SK-N-SH (cell line): ENCODE data around the gene MEGF6. TPM values are rescaled to one million over a fixed set of nuclear protein-coding genes. Genes with fewer than 3 reads are reported as not detected.

Source experiments
- CTCF ChIA-PET: fragments of 300-600, 350-600 bp; formaldehyde crosslinking; extraction: SDS; loops from one replicate; lab custom pipeline; 2021; lab: Yijun Ruan, JAX
- POLR2A ChIA-PET: fragments of 350-600 bp; sonication (Branson Sonifier 250); formaldehyde crosslinking; extraction: SDS; loops from one replicate; lab custom pipeline; 2020; ENCODE audit warnings: antibody characterized with exemption, inconsistent platforms; lab: Yijun Ruan, JAX
- DNase-seq: peaks from one replicate; pipeline ENCODE4 v3.0.0; 2012
- H2AFZ ChIP-seq: fragments of 200-600 bp; sonication (generic); 2 replicates; pipeline ENCODE4 v1.8.1; 2016; ENCODE audit warnings: antibody characterized with exemption, mild to moderate bottlenecking, low read depth
- H3F3A ChIP-seq: fragments of 200-600 bp; sonication (generic); replicated peaks from 2 replicates; pipeline ENCODE3; 2016; ENCODE audit warnings: antibody characterized with exemption, mild to moderate bottlenecking; ENCODE audit not compliant: insufficient read depth
- H3K27ac ChIP-seq, 2 experiments: fragments of 200-500 bp in 1 of 2; fragments of 200-600 bp in 1 of 2; sonication (Bioruptor generic) in 1 of 2; sonication (generic), shearing (Covaris generic) in 1 of 2; 2 replicates each; pipeline versions ENCODE4 v1.5.1 to v1.6.1; 2014 to 2016; ENCODE audit warnings: low read depth in 2 of 2, inconsistent platforms in 1 of 2, low read length in 1 of 2, mild to moderate bottlenecking in 1 of 2, mixed read lengths in 1 of 2
- H3K27me3 ChIP-seq: fragments of 200-600 bp; sonication (generic), shearing (Covaris generic); 2 replicates; pipeline ENCODE4 v1.6.1; 2016; ENCODE audit warnings: mixed run types; ENCODE audit not compliant: insufficient read depth
- H3K36me3 ChIP-seq, 2 experiments: fragments of 200-500 bp in 1 of 2; fragments of 200-600 bp in 1 of 2; sonication (Bioruptor generic) in 1 of 2; sonication (generic) in 1 of 2; replicated peaks in 1 of 2; 2 replicates each; pipeline versions ENCODE3 to v1.5.1; 2014 to 2016; ENCODE audit warnings: low read length in 1 of 2, mild to moderate bottlenecking in 1 of 2; ENCODE audit not compliant: insufficient read depth in 2 of 2, control insufficient read depth in 1 of 2
- H3K4me1 ChIP-seq, 2 experiments: fragments of 200-500 bp in 1 of 2; fragments of 200-600 bp in 1 of 2; sonication (Bioruptor generic) in 1 of 2; sonication (generic), shearing (Covaris generic) in 1 of 2; 2 replicates each; pipeline versions ENCODE4 v1.5.1 to v1.6.1; 2014 to 2016; ENCODE audit warnings: low read depth in 1 of 2, low read length in 1 of 2, mixed run types in 1 of 2; ENCODE audit not compliant: insufficient read depth in 2 of 2, control insufficient read depth in 1 of 2
- H3K4me2 ChIP-seq: fragments of 200-600 bp; sonication (generic), shearing (Covaris generic); 2 replicates; pipeline ENCODE4 v1.6.1; 2017; ENCODE audit warnings: mixed run types
- H3K4me3 ChIP-seq, 2 experiments: fragments of 200-500 bp in 1 of 2; fragments of 200-600 bp in 1 of 2; sonication (Bioruptor generic) in 1 of 2; sonication (generic), shearing (Covaris generic) in 1 of 2; 2 replicates each; pipeline versions ENCODE4 v1.5.1 to v1.8.1; 2014 to 2016; ENCODE audit warnings: low read depth in 2 of 2, inconsistent platforms in 1 of 2, low read length in 1 of 2, mild to moderate bottlenecking in 1 of 2, mixed read lengths in 1 of 2, moderate library complexity in 1 of 2
- H3K79me2 ChIP-seq: fragments of 200-600 bp; sonication (generic); 2 replicates; pipeline ENCODE4 v1.8.1; 2017; ENCODE audit warnings: mild to moderate bottlenecking; ENCODE audit not compliant: insufficient read depth
- H3K9ac ChIP-seq: fragments of 200-600 bp; sonication (generic); 2 replicates; pipeline ENCODE4 v1.6.1; 2017; ENCODE audit warnings: mixed run types
- H3K9me2 ChIP-seq: fragments of 200-600 bp; sonication (generic); 2 replicates; pipeline ENCODE4 v1.6.1; 2017; ENCODE audit warnings: mixed run types
- H3K9me3 ChIP-seq: fragments of 200-600 bp; sonication (generic); 2 replicates; pipeline ENCODE4 v1.6.1; 2017; ENCODE audit warnings: mixed run types, mild to moderate bottlenecking, moderate library complexity
- H4K20me1 ChIP-seq: fragments of 200-600 bp; sonication (generic); 2 replicates; pipeline ENCODE4 v1.6.1; 2017; ENCODE audit warnings: mild to moderate bottlenecking, mixed run types; ENCODE audit not compliant: insufficient read depth
- CHD2 ChIP-seq: fragments of 150-350 bp; IDR thresholded peaks from 2 replicates; pipeline ENCODE4 v1.6.1; 2018; ENCODE audit warnings: low read length; ENCODE audit not compliant: partially characterized antibody
- CTCF ChIP-seq: fragments of 200-600 bp; sonication (generic); IDR thresholded peaks from 2 replicates; pipeline ENCODE4 v1.6.1; 2017; ENCODE audit warnings: antibody characterized with exemption, mild to moderate bottlenecking, moderate library complexity
- ELF1 ChIP-seq: IDR thresholded peaks from 2 replicates; pipeline ENCODE4 v1.4.0; 2012
- EZH2phosphoT487 ChIP-seq: fragments of 200-600 bp; sonication (generic); IDR thresholded peaks from 2 replicates; pipeline ENCODE4 v1.6.1; 2017; ENCODE audit warnings: low read depth, mixed run types, mild to moderate bottlenecking, antibody characterized with exemption, moderate library complexity, borderline replicate concordance
- FOSL2 ChIP-seq: IDR thresholded peaks from 2 replicates; pipeline ENCODE4 v1.4.0; 2012; ENCODE audit warnings: low read depth, mild to moderate bottlenecking, moderate library complexity, borderline replicate concordance
- FOXJ3 ChIP-seq: sonication (generic); formaldehyde crosslinking; IDR thresholded peaks from 2 replicates; pipeline ENCODE4 v1.5.1; 2020; ENCODE audit warnings: mild to moderate bottlenecking, missing genetic modification reagents
- FOXM1 ChIP-seq: IDR thresholded peaks from 2 replicates; pipeline ENCODE4 v1.4.0; 2012; ENCODE audit warnings: low read depth, mild to moderate bottlenecking
- GABPA ChIP-seq: IDR thresholded peaks from 2 replicates; pipeline ENCODE4 v1.4.0; 2012; ENCODE audit warnings: low read depth, mild to moderate bottlenecking
- MXI1 ChIP-seq: IDR thresholded peaks from 2 replicates; pipeline ENCODE4 v1.6.1; 2012; ENCODE audit warnings: mild to moderate bottlenecking, low read depth, low read length, improper control_type of control experiment
- PBX3 ChIP-seq: IDR thresholded peaks from 2 replicates; pipeline ENCODE4; 2012
- POLR2AphosphoS5 ChIP-seq: IDR thresholded peaks from 2 replicates; pipeline ENCODE4 v1.6.1; 2012; ENCODE audit warnings: low read depth, low read length
- RAD21 ChIP-seq: IDR thresholded peaks from 2 replicates; pipeline ENCODE4 v1.6.1; 2012; ENCODE audit warnings: mild to moderate bottlenecking, low read length
- REST ChIP-seq: IDR thresholded peaks from 2 replicates; pipeline ENCODE4 v1.6.1; 2012; ENCODE audit warnings: mild to moderate bottlenecking, low read depth, low read length, moderate library complexity
- RXRA ChIP-seq: IDR thresholded peaks from 2 replicates; pipeline ENCODE4 v1.4.0; 2012; ENCODE audit warnings: low read depth, mild to moderate bottlenecking, borderline replicate concordance
- SIN3A ChIP-seq: IDR thresholded peaks from 2 replicates; pipeline ENCODE4 v1.6.1; 2012; ENCODE audit warnings: low read depth, mild to moderate bottlenecking, low read length, moderate library complexity, borderline replicate concordance
- TCF12 ChIP-seq: IDR thresholded peaks from 2 replicates; pipeline ENCODE4 v1.4.0; 2012
- TEAD4 ChIP-seq: IDR thresholded peaks from 2 replicates; pipeline ENCODE4 v1.4.0; 2012; ENCODE audit warnings: mild to moderate bottlenecking, borderline replicate concordance; ENCODE audit not compliant: insufficient read depth
- USF2 ChIP-seq: fragments of 150-350 bp; IDR thresholded peaks from 2 replicates; pipeline ENCODE4 v1.6.1; 2017; ENCODE audit warnings: antibody characterized with exemption, low read length, low read depth, borderline replicate concordance
- YY1 ChIP-seq: IDR thresholded peaks from 2 replicates; pipeline ENCODE4 v1.4.0; 2012; ENCODE audit warnings: low read depth, mild to moderate bottlenecking
- ZBTB33 ChIP-seq: IDR thresholded peaks from 2 replicates; pipeline ENCODE4 v1.4.0; 2012; ENCODE audit warnings: low read depth, borderline replicate concordance
- WGBS: methylation state at CpG from one replicate; pipeline ENCODE4 v1.1.6; 2017; ENCODE audit warnings: low lambda C conversion rate; 5-methylcytosine and 5-hydroxymethylcytosine counted together
- polyA plus RNA-seq, 3 experiments: library from polyadenylated mRNA; depleted of rRNA; stranded (reverse); fragments of >200 nt; gene quantifications; 2 replicates each; pipeline ENCODE4 v1.2.3, GENCODE V29; 2012

MEGF6 gene
- polyA plus RNA-seq, 1 of the 3 experiments (the other 2 are of a cell fraction) = 7.6 TPM

- Histone ChIP-seq H3K36me3 (no peaks in the 10 kb centered on the region), H3K9me3 (no peaks in the 10 kb centered on the region), H2AFZ (no peak overlapping the region), H4K20me1 (no peaks in the 10 kb centered on the region), H3K9ac (no peak overlapping the region), H3K9me2 (no peaks in the 10 kb centered on the region), H3K27ac (no peak overlapping the region), H3K4me3 (no peak overlapping the region), H3K4me1 (peaks cover 0 to 24% of the 10 kb centered on the region in 2 experiments; a peak in 1 of 4 replicates), H3K4me2 (no peak overlapping the region), H3K27me3 (no peaks in the 10 kb centered on the region), H3F3A (no peaks in the 10 kb centered on the region), H3K79me2 (no peaks in the 10 kb centered on the region)
- no peak for TF ChIP-seq FOXJ3 (CRISPR knock-in tag)
- TF ChIP-seq CTCF = no peak
- no peak for TF ChIP-seq REST
- no peak for TF ChIP-seq FOSL2
- TF ChIP-seq YY1 = no peak
- no peak for TF ChIP-seq RXRA
- no peak for TF ChIP-seq FOXM1
- TF ChIP-seq TEAD4 = no peak
- TF ChIP-seq ELF1 = no peak
- TF ChIP-seq TCF12 = no peak
- TF ChIP-seq EZH2phosphoT487 = no peak
- TF ChIP-seq POLR2AphosphoS5 = no peak
- no peak for TF ChIP-seq RAD21
- no peak for TF ChIP-seq USF2
- no peak for TF ChIP-seq CHD2
- no peak for TF ChIP-seq PBX3
- TF ChIP-seq ZBTB33 = no peak
- TF ChIP-seq GABPA = no peak
- no peak for TF ChIP-seq MXI1
- no peak for TF ChIP-seq SIN3A
- CTCF ChIA-PET = interaction anchor here (1.1 kb wide), 1 partner anchor 23 kb away, joined by 6 read pairs; no protein-coding TSS in a partner anchor
- no peak for DNase-seq
- WGBS = 40% methylated on average over 1 of the region's 7 CpGs
- POLR2A ChIA-PET = no interaction called here
These were observed 15.4 kb downstream of the MEGF6 start for GRCh38 chr1:3595949-3596348.
